Astrocyte (in vitro differentiated cells and primary cell): Measurements from ENCODE around the gene NRG3. TPM values are rescaled to one million over a fixed set of nuclear protein-coding genes. Genes with fewer than 3 reads are reported as not detected.

Experiments
- DNase-seq: peaks from one replicate; pipeline ENCODE4 v3.0.0-alpha.2; 2010; ENCODE audit warnings: low read depth
- FAIRE-seq: peaks from 2 replicates; lab custom pipeline; 2011; peaks lifted over from hg19 to GRCh38; lab: Jason Lieb, UNC
- H2AFZ ChIP-seq: 2 replicates; pipeline ENCODE4 v1.6.0; 2012; ENCODE audit warnings: low read depth, low read length, inconsistent platforms
- H3K27ac ChIP-seq: 2 replicates; pipeline ENCODE4 v1.5.1; 2011; ENCODE audit warnings: low read depth, low read length, inconsistent platforms
- H3K27me3 ChIP-seq: 2 replicates; pipeline ENCODE4 v1.6.0; 2011; ENCODE audit warnings: low read length, inconsistent platforms; ENCODE audit not compliant: insufficient read depth
- H3K36me3 ChIP-seq: 2 replicates; pipeline ENCODE4 v1.5.1; 2011; ENCODE audit warnings: low read length, inconsistent platforms; ENCODE audit not compliant: insufficient read depth
- H3K4me1 ChIP-seq: 2 replicates; pipeline ENCODE4 v1.5.1; 2011; ENCODE audit warnings: low read length, inconsistent platforms; ENCODE audit not compliant: insufficient read depth
- H3K4me2 ChIP-seq: 2 replicates; pipeline ENCODE4 v1.6.0; 2012; ENCODE audit warnings: low read length, inconsistent platforms
- H3K4me3 ChIP-seq: 2 replicates; pipeline ENCODE4 v1.5.1; 2011; ENCODE audit warnings: low read depth, mild to moderate bottlenecking, low read length, inconsistent platforms; ENCODE audit not compliant: insufficient read depth
- H3K79me2 ChIP-seq: 2 replicates; pipeline ENCODE4 v1.6.0; 2012; ENCODE audit warnings: mild to moderate bottlenecking, low read length, inconsistent platforms; ENCODE audit not compliant: insufficient read depth
- H3K9ac ChIP-seq: 2 replicates; pipeline ENCODE4 v1.6.0; 2012; ENCODE audit warnings: mild to moderate bottlenecking, low read length, inconsistent platforms
- H3K9me3 ChIP-seq: 2 replicates; pipeline ENCODE4 v1.5.1; 2012; ENCODE audit warnings: low read depth, mild to moderate bottlenecking, low read length, inconsistent platforms; ENCODE audit not compliant: insufficient read depth
- H4K20me1 ChIP-seq: 2 replicates; pipeline ENCODE4 v1.6.0; 2012; ENCODE audit warnings: low read length, inconsistent platforms; ENCODE audit not compliant: insufficient read depth
- H3K27ac Mint-ChIP-seq: one replicate; pipeline ENCODE4 v1.8.0; 2021; ENCODE audit warnings: mild to moderate bottlenecking, mixed read lengths; ENCODE audit not compliant: unreplicated experiment
- H3K27me3 Mint-ChIP-seq: one replicate; pipeline ENCODE4 v1.8.0; 2021; ENCODE audit warnings: low read depth, mixed read lengths; ENCODE audit not compliant: unreplicated experiment
- H3K36me3 Mint-ChIP-seq: one replicate; pipeline ENCODE4 v1.8.0; 2021; ENCODE audit warnings: low read depth, mixed read lengths; ENCODE audit not compliant: unreplicated experiment
- H3K4me1 Mint-ChIP-seq: one replicate; pipeline ENCODE4 v1.8.0; 2021; ENCODE audit warnings: low read depth, mixed read lengths; ENCODE audit not compliant: unreplicated experiment
- H3K4me3 Mint-ChIP-seq: one replicate; pipeline ENCODE4 v1.8.0; 2021; ENCODE audit warnings: mild to moderate bottlenecking, moderate library complexity, mixed read lengths; ENCODE audit not compliant: unreplicated experiment
- H3K9me3 Mint-ChIP-seq: one replicate; pipeline ENCODE4 v1.8.0; 2021; ENCODE audit warnings: mild to moderate bottlenecking, mixed read lengths; ENCODE audit not compliant: unreplicated experiment
- EZH2 ChIP-seq: IDR thresholded peaks from 2 replicates; pipeline ENCODE4 v1.6.1; 2012; ENCODE audit warnings: mild to moderate bottlenecking, low read length, inconsistent platforms; ENCODE audit not compliant: insufficient read depth
- total RNA-seq: library from RNA; stranded (reverse); gene quantifications from 2 replicates; pipeline ENCODE4 v1.2.1, GENCODE V29; 2021
- TF ChIP-seq, protein P1 (sequence below): IDR thresholded peaks from 2 replicates; pipeline ENCODE4 v1.5.1; 2011; ENCODE audit warnings: low read depth, mild to moderate bottlenecking, inconsistent platforms, low read length, moderate library complexity; ENCODE audit not compliant: insufficient read depth

The NRG3 gene
- total RNA-seq, 1 donor from 2014 or later, result 2.1 TPM

DNA sequence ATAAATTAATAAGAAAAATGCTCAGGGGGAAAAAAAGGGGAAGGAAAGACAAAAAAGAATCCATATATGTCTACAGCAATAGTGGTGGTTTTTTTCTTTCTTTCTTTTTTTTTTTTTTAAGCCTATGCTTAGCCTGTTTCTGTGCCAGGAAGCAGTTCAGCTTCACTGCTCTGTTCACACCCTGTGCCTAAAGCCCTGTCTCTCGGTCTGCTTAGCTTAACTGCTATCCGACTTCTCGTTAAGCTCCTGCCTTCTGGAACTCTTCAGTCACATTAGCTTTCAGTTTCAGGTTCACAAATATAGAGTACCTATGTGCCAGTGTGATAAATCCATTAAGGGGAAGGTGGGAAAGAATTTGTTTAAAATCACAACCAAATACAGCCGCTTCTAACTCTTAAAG, 26.5 kb upstream of the NRG3 start:
- Mint-ChIP-seq H3K36me3 (no peaks in the 10 kb centered on the region), H3K27me3 (no peaks in the 10 kb centered on the region), H3K9me3 (peaks cover 2% of the 10 kb centered on the region), H3K4me1 (peaks cover 5% of the 10 kb centered on the region), H3K27ac (no peak overlapping the region), H3K4me3 (no peak overlapping the region)
- Histone ChIP-seq H3K27me3 (no peaks in the 10 kb centered on the region), H3K9me3 (no peaks in the 10 kb centered on the region), H3K27ac (no peak overlapping the region), H3K4me1 (no peaks in the 10 kb centered on the region), H4K20me1 (no peaks in the 10 kb centered on the region), H3K79me2 (no peaks in the 10 kb centered on the region), H3K9ac (no peak overlapping the region), H2AFZ (no peak overlapping the region), H3K4me2 (no peak overlapping the region), H3K4me3 (no peak overlapping the region), H3K36me3 (no peaks in the 10 kb centered on the region)
- no peak for TF ChIP-seq EZH2
- TF ChIP-seq, protein P1, sequence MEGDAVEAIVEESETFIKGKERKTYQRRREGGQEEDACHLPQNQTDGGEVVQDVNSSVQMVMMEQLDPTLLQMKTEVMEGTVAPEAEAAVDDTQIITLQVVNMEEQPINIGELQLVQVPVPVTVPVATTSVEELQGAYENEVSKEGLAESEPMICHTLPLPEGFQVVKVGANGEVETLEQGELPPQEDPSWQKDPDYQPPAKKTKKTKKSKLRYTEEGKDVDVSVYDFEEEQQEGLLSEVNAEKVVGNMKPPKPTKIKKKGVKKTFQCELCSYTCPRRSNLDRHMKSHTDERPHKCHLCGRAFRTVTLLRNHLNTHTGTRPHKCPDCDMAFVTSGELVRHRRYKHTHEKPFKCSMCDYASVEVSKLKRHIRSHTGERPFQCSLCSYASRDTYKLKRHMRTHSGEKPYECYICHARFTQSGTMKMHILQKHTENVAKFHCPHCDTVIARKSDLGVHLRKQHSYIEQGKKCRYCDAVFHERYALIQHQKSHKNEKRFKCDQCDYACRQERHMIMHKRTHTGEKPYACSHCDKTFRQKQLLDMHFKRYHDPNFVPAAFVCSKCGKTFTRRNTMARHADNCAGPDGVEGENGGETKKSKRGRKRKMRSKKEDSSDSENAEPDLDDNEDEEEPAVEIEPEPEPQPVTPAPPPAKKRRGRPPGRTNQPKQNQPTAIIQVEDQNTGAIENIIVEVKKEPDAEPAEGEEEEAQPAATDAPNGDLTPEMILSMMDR, result no peak
- no peak for FAIRE-seq
- no peak for DNase-seq

DNA sequence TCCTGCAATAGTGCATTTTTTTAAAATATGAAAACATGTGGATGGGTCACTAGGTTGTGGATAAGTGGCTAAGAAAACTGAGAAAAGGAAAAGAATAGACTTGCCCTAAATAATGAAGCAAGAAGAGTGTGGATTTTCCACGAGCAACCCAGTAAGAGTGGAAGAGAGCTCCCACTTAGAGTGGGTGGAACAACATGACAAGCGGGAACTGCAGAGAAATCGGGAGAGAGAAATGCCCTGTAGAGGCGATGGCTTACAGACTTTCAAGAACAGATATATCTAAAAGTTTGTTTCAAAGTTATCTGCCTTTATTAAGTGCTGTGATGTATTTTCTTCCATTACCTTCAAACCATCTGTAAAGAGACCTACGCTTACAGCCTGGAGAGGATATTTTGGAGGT, 26.1 kb upstream of the NRG3 start:
- no peak overlapping the region for H2AFZ ChIP-seq
- H3K4me2 ChIP-seq, result no peak overlapping the region

DNA sequence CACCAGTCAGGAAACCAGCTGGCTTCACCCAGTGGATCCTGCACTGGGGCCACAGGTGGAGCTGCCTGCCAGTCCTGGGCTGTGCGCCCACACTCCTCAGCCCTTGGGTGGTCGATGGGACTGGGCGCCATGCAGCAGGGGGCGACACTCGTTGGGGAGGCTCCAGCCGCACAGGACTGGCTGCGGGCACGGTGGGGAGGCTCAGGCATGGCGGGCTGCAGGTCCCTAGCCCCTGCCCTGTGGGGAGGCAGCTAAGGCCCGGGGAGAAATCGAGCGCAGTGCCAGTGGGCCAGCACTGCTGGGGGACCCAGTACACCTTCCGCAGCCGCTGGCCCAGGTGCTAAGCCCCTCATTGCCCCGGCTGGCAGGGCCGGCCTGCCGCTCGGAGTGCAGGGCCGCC, 12.4 kb upstream of the NRG3 start:
- Histone ChIP-seq H3K27me3 (no peaks in the 10 kb centered on the region), H2AFZ (no peak overlapping the region), H3K4me3 (no peak overlapping the region), H3K9me3 (no peaks in the 10 kb centered on the region), H3K9ac (no peak overlapping the region), H3K79me2 (no peaks in the 10 kb centered on the region), H3K27ac (no peak overlapping the region), H3K4me1 (peaks cover 5% of the 10 kb centered on the region), H3K36me3 (no peaks in the 10 kb centered on the region), H4K20me1 (no peaks in the 10 kb centered on the region), H3K4me2 (no peak overlapping the region)
- DNase-seq (no peak), FAIRE-seq (no peak)
- Mint-ChIP-seq H3K36me3 (no peaks in the 10 kb centered on the region), H3K4me1 (peaks cover 15% of the 10 kb centered on the region), H3K27ac (no peak overlapping the region), H3K4me3 (no peak overlapping the region), H3K27me3 (no peaks in the 10 kb centered on the region), H3K9me3 (peaks cover 10% of the 10 kb centered on the region)
- TF ChIP-seq, protein P1, result no peak
- no peak for TF ChIP-seq EZH2

More for the DNA sequence above, 26.1 kb upstream of the NRG3 start:
- no peak overlapping the region for H3K27ac Mint-ChIP-seq
- H3K4me3 Mint-ChIP-seq, result no peak overlapping the region
- Histone ChIP-seq H3K9me3 (peaks cover 1% of the 10 kb centered on the region), H3K4me1 (no peaks in the 10 kb centered on the region), H3K27ac (no peak overlapping the region), H3K27me3 (no peaks in the 10 kb centered on the region), H3K79me2 (no peaks in the 10 kb centered on the region), H3K36me3 (no peaks in the 10 kb centered on the region), H3K4me3 (no peak overlapping the region), H3K9ac (no peak overlapping the region), H4K20me1 (no peaks in the 10 kb centered on the region)
- TF ChIP-seq, protein P1, result no peak
- no peak for TF ChIP-seq EZH2
- DNase-seq (no peak), FAIRE-seq (no peak)
- H3K4me1 Mint-ChIP-seq, result peaks cover 5% of the 10 kb centered on the region
- H3K9me3 Mint-ChIP-seq, result peaks cover 2% of the 10 kb centered on the region
- H3K27me3 Mint-ChIP-seq, result no peaks in the 10 kb centered on the region
- no peaks in the 10 kb centered on the region for H3K36me3 Mint-ChIP-seq
